Left colon (tissue), 2 donors: ENCODE measurements around the gene PPARA. TPM values are rescaled to one million over a fixed set of nuclear protein-coding genes. Genes with fewer than 3 reads are reported as not detected.

ENCODE experiments used
- ATAC-seq: fragments of 200-7000 bp; cut with Tn5 transposase; one replicate; pipeline ENCODE4 v1.9.1; 2020; ENCODE audit warnings: mild to moderate bottlenecking, moderate library complexity
- DNase-seq, 2 donors: peaks; one replicate each; pipeline ENCODE4 v3.0.0-alpha.2; 2020
- intact Hi-C, 2 donors: fragments of 100-400 bp; cut with DNase I in 1 of 2; cut with micrococcal nuclease in 1 of 2; formaldehyde crosslinking; loops; one replicate each; pipeline versions ENCODE4 v1.11.2 to v1.14.0; 2022; cut with DNase I, micrococcal nuclease
- total RNA-seq, 2 donors: library from RNA; stranded (reverse); fragmentation: NEBNext Ultra II Directional; extraction: Animal tissue kit (Norgen Biotek cat#: 25700); gene quantifications; one replicate each; pipeline ENCODE4 v1.2.1, GENCODE V29; 2021
- donor health status: DM: no; HTN: no; CAD: no.
- donor health status: DM: yes; HTN: yes; CAD: no.

The PPARA gene
- total RNA-seq, 2 donors from 2014 or later: 70.4 to 73.9 TPM

- DNase-seq (no peak), ATAC-seq (no peak)
- intact Hi-C loops: no loop called here
Observed at GRCh38 chr22:46290121-46290842, 140.0 kb downstream of the PPARA start.

- DNase-seq: no peak
- intact Hi-C loops: no loop called here
Observed at GRCh38 chr22:46290843-46291785, 140.8 kb downstream of the PPARA start.

GRCh38 chr22:46292173-46292572 is 141.8 kb downstream of the PPARA start:
- intact Hi-C loops: no loop called here
- ATAC-seq: no peak
- no peak for DNase-seq

More at GRCh38 chr22:46290843-46291785, 140.8 kb downstream of the PPARA start:
- no peak for ATAC-seq

GRCh38 chr22:46292732-46293131 is 142.4 kb downstream of the PPARA start:
- ATAC-seq: no peak
- intact Hi-C loops: no loop called here
- no peak for DNase-seq

Other genes with a start within 250 kb of the PPARA start
- not detected for gene WNT7B, start 173.4 kb upstream of the PPARA start, total RNA-seq
- gene CDPF1, start 99.8 kb downstream of the PPARA start, total RNA-seq: 1 to 10 TPM; 5.5 to 8.1 TPM
- under 1 TPM; 0.42 to 0.55 TPM for gene PKDREJ, start 112.8 kb downstream of the PPARA start, total RNA-seq
- gene TTC38, start 117.5 kb downstream of the PPARA start, total RNA-seq: 100 to 1,000 TPM; 118 to 132 TPM
- 1 to 10 TPM; 2.2 to 7.9 TPM for gene GTSE1, start 146.3 kb downstream of the PPARA start, total RNA-seq
- 10 to 100 TPM; 30.9 to 44.5 TPM for gene TRMU, start 185.2 kb downstream of the PPARA start, total RNA-seq